ENCODE data around the gene ANP32E. TPM values are rescaled to one million over a fixed set of nuclear protein-coding genes. Genes with fewer than 3 reads are reported as not detected.

The ANP32E gene
- total and polyA plus RNA-seq, 2 of the 13 experiments (the other 11 are each of a cell fraction or from before 2014, with no cell fraction given) = 10.3 to 53.0 TPM

- TF ChIP-seq ZBTB40 (IDR thresholded peaks at IDR 0.05) (no peak), ZBTB40 (CRISPR knock-in tag; IDR thresholded peaks at IDR 0.05) (peak; percentile 50; the same call in 1 of the 2 replicates), TCF7 (IDR thresholded peaks at IDR 0.05; ENCODE audit: low read depth) (no peak), FOXM1 (CRISPR knock-in tag; IDR thresholded peaks at IDR 0.05) (no peak), ZNF598 (CRISPR knock-in tag; IDR thresholded peaks at IDR 0.05; ENCODE audit: borderline replicate concordance) (0 out of 2 replicates have a peak, but pooled peaks have one; percentile 53), GABPB1 (CRISPR knock-in tag; IDR thresholded peaks at IDR 0.05) (peak; percentile 64), ZNF530 (CRISPR knock-in tag; IDR thresholded peaks at IDR 0.05; ENCODE audit: low read depth) (no peak), PAX8 (CRISPR knock-in tag; IDR thresholded peaks at IDR 0.05; ENCODE audit: borderline replicate concordance) (peak; percentile 76; the same call in 1 of the 2 replicates), ZNF326 (CRISPR knock-in tag; IDR thresholded peaks at IDR 0.05; ENCODE audit: borderline replicate concordance) (no peak), ZNF777 (CRISPR knock-in tag; IDR thresholded peaks at IDR 0.05) (0 out of 2 replicates have a peak, but pooled peaks have one; percentile 46), ZFP37 (CRISPR knock-in tag; IDR thresholded peaks at IDR 0.05; ENCODE audit: borderline replicate concordance) (peak; percentile 86), DRAP1 (CRISPR knock-in tag; IDR thresholded peaks at IDR 0.05) (peak; percentile 98), ZBTB43 (CRISPR knock-in tag; conservative IDR thresholded peaks at IDR 0.05) (peak; percentile 100), POGZ (CRISPR knock-in tag; IDR thresholded peaks at IDR 0.05) (peak; percentile 69), ELF3 (CRISPR knock-in tag; IDR thresholded peaks at IDR 0.05) (peak; percentile 87), RXRB (CRISPR knock-in tag; IDR thresholded peaks at IDR 0.05; ENCODE audit: borderline replicate concordance) (peak; percentile 82), ZNF513 (CRISPR knock-in tag; conservative IDR thresholded peaks at IDR 0.05) (0 out of 2 replicates have a peak, but pooled peaks have one; percentile 54)
These were observed at the start of gene ANP32E (continued) for GRCh38 chr1:150235852-150236613.
